Measurements from ENCODE around the gene BLVRB.
"Not testable (repeated sequence)": the region's sequence is repeated elsewhere in the genome, so short reads cannot be mapped to it uniquely, and the experiment has no call there.

Gene BLVRB

GRCh38 chr19:40465557-40466218, at the start of gene BLVRB:
BLVRB (minus strand) TSS chr19:40465745; CDS start chr19:40465688, 57 bp downstream.
- DNase-seq, result peak; percentile 96 to 98

DNA sequence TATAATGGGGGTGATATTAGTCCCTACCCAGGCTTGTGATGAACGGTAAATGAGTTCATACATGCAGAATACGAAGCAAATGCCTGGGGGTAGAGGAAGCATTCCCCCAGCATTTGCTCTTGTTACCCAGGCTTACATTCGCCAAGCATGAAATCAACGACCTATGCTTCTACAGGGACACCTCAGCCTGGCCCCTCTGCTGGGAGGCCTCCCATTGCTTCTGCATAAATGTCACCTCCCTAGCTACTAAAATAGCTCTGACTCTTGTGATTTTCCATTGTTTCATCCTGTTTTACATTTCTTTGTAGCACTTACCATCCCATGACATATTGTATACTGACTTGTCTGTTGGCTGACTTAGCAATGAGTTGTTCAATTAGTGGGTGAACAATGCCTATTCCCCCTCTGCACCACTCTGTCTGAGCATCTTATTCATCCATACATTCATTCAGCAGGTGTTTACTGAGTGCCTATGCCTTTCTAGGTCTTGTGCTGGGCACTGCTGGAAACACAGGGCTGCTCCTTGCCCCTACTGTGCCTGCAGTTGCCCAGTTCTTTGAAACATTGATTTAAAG, 48.3 kb upstream of the BLVRB start:
- no peak for DNase-seq

GRCh38 chr19:40513345-40513678, 47.8 kb upstream of the BLVRB start:
- no peak for DNase-seq

GRCh38 chr19:40512473-40513344, 47.2 kb upstream of the BLVRB start:
- DNase-seq, result no peak

- no peak for DNase-seq
Measured at GRCh38 chr19:40512110-40512472, 46.5 kb upstream of the BLVRB start.

GRCh38 chr19:40511487-40511886, 45.9 kb upstream of the BLVRB start:
- no peak for DNase-seq

GRCh38 chr19:40510526-40511115, 45.1 kb upstream of the BLVRB start:
- DNase-seq, result no peak

DNA sequence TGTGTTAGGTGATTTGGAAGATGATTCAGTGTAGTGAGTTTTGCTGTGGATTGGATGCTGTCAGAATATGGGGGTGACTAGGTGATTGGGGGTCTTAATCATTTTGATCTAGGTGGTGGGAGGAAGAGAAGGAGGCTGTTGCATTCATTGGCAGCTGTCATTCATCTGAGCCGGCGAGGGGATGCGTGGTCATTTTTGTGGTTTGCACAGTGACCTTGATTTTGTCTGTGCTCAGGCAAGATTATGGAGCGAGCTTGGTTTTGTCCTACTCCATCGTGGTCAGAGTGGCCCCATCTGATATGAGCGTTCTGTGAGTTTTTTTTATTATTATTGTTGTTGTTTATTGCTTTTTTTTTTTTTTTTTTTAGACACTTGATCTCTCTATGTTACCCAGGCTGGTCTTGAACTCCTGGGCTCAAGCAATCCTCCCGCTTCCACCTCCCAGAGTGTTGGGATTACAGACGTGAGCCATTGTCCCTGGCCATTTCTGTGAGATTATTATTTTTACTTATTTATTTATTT, 43.3 kb upstream of the BLVRB start:
- DNase-seq, result no peak

DNA sequence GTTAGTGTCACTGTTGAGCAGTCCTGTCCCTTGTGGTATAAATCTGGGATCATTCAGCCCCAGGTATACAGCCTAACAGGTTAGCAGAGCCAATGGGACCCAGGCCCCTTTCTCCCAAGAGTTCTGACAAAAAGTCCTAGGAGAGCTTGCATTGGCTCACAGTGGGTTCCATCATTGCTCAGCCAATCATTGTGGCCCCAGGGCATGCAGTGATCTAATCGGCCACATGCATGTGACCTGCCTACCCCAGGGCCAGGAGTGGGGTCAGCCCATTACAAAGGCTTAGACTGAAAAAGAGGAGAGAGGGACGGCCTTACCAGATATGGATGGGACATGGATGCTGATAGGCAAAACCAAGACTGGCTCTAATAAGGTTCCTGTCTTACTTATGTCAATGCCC, 42.3 kb upstream of the BLVRB start:
- DNase-seq, result no peak

- no peak for DNase-seq
Measured at GRCh38 chr19:40506099-40506498, 40.6 kb upstream of the BLVRB start.

DNA sequence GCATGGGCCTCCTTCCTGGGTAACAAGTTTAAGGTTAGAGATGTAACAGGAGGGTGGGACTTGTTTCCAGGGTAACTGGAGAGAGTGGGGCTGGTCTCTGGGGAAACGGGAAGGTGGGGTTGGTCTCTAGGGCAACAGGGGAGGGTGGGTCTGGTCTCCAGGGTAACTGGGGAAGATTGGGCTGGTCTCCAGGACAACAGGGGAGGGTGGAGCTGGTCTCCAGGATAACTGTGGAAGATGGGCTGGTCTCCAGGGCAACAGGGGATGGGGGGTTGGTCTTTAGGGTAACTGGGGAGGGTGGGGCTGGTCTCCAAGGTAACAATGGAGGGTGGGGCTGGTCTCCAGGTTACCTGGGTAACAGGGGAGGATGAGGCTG, 37.8 kb upstream of the BLVRB start:
- no peak for DNase-seq

DNA sequence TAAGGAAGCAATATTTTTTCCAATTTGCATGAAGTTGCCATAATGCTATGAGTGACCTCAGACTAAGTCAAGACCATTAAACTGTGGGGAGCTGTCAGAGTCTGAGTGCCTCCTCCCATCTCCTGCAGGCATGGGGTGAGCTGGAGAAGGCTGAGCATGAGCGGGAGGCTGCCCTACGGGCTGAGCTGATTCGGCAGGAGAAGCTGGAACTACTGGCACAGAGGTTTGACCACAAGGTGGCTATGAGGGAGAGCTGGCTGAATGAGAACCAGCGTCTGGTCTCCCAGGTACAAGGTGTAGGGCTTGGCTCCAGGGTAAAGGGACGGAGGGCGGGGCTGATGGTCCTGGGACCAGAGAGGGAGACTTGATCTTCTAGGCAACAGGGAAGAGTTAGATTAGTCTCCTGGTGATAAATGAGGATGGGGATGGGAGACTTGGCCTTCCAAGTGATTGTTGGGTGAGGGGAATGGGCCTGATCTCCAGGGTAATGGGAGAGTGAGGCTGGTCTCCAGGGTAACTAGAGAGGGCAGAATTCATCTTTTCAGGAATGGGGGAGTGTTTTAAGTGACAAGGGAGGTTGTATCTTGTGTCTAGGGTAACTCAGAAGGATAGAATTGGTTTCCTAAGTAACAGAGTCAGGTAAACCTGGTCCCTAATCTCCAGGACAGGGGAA, 37.2 kb upstream of the BLVRB start:
- DNase-seq, result no peak

- DNase-seq, result no peak
Measured at GRCh38 chr19:40502081-40502480, 36.5 kb upstream of the BLVRB start.

GRCh38 chr19:40501599-40501998, 36.1 kb upstream of the BLVRB start:
- DNase-seq, result no peak

DNA sequence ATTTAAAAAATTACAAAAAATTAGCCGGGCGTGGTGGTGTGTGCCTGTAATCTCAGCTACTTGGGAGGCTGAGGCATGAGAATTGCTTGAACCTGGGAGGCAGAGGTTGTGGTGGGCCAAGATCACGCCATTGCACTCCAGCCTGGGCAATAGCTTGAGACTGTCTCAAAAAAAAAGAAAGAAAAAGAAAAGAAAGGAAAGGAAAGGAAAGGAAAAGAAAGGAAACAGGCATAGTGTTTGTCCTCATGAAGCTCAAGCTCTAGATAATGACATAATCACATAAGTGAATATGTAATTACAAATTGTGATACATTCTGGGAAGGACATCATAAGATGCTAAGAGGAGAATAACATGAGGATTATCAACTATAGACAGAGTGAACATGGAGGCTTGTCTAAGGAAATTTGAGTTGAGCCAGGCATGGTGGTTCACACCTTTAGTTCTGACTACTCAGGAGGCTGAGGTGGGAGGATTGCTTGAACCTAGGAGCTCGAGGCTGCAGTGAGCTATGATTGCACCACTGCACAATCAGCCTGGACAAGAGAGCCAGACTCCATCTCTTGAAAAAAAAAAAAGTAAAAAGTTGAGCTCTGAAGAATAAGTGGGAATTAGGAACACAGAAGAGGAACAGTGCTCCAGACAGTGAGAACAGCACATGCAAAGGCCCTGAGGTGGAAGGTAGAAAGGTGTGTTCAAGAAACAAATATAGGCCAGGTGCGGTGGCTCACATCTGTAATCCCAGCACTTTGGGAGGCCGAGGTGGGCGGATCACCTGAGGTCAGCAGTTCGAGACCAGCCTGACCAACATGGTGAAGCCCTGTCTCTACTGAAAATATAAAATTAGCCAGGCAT, 35.4 kb upstream of the BLVRB start:
- DNase-seq, result not testable (repeated sequence)

DNA sequence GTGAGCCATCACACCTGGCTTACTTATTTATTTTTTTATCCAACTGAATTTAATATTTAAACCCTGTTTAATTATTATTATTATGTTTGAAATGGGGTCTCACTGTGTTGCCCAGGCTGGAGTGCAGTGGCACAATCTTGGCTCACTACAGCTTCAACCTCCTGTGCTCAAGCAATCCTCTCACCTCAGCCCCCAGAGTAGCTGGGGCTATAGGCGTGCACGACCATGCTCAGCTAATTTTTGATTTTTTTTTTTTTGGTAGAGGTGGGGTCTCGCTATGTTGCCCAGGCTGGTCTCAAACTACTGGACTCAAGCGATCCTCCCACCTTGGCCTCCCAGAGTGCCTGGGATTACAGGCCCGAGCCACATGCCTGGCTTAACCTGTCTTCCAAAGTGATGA, 33.8 kb upstream of the BLVRB start:
- DNase-seq, result no peak

GRCh38 chr19:40497214-40497613, 31.7 kb upstream of the BLVRB start:
- no peak for DNase-seq

DNA sequence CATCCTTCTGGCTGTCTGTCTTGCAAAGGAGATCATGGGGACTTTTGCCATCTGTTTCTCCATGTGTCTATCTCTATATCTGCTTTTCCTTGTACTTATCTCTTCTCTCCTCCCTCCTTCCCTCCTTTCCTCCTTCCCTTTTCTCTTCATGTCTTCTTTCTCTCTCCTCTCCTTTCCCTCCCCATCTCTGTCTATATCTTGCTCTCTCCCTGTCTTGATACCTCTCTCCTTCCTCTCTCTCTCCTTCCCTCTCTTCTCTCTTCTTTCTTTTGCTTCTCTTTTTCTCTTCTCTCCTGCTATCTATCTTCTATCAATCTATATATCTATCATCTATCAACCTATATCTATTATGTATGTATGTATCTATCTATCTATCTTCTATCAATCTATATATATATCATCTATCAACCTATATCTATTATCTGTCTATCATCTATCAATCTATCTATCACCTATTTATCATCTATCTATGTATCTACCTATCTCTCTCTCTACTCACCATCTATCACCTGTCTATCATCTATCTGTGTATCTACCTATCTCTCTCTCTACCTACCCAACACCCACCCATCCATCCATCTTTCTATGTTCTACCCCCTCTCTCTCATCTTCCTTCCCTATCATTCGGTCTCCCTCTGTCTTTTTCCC, 28.8 kb upstream of the BLVRB start:
- no peak for DNase-seq

DNA sequence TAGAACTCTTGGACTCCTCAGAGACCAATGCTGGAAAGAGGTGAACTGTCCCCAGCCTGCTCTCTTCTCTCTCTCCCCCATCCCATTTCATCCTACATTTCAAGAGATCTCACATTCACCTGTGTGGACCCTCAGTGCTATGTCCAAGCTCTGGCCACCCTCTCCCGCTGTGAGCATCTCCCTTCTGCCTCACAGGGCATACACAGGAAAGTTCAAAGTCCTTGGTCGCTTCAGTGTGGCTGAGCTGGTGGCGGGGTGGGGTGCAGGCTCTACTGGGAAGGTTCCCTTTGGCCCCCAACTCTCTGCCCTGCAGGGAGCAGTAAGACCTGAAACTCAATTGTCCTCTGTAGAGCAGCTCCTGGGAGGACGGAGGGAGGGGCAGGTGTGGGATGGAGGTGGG, 28.2 kb upstream of the BLVRB start:
- DNase-seq, result no peak

DNA sequence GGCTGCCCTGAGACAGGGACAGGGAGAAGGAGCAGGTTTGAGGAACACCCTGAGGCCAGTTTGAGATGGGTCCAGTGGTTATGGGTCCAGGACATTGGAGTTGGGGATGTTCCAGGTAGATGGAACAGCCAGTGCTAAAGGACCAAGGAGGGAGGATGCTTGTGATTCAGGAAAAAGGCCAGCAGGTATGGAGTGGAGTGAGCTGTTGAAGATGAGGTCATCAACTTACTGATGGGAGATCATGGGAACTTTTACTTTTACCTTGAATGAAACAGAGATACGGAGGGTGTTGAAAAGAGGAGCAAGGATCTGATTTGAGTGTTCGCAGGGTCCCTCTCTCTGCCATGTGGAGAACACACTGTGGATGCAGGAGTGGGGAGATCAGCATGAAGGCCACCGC, 26.7 kb upstream of the BLVRB start:
- no peak for DNase-seq

DNA sequence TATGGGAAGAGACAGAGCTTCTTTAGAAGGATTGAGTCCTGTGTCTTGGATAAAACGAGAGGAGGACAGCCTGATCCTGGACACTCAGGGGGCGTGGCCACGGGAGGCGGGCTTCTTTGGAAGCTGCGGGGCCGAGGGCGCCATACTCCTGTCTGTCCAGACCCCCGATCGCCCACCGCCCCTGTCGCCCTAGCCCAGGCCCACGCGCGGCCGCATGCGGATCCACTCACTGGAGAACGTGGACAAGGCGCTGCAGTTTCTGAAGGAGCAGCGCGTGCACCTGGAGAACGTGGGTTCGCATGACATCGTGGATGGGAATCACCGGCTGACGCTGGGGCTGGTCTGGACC, 24.3 kb upstream of the BLVRB start:
- DNase-seq, result no peak

DNA sequence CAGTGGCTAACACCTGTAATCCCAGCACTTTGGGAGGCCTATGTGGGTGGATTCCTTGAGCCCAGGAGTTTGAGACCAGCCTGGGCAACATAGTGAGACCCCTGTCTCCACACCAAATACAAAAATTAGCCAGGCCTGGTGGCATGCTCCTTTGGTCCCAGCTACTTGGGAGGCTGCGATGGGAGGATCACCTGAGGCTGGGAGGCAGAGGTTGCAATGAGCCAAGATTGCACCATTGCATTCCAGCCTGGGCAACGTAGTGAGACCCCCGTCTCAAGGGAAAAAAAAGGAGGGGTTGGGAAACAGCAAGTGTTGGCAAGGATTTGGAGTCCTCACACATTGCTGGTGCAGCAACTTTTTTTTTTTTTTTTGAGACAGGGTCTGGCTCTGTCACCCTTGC, 20.5 kb upstream of the BLVRB start:
- no peak for DNase-seq

Data from AML-193 (cell line).